ENCODE data around the gene SLC5A10.
"Not testable (repeated sequence)": the region's sequence is repeated elsewhere in the genome, so short reads cannot be mapped to it uniquely, and the experiment has no call there.

Gene SLC5A10

DNA sequence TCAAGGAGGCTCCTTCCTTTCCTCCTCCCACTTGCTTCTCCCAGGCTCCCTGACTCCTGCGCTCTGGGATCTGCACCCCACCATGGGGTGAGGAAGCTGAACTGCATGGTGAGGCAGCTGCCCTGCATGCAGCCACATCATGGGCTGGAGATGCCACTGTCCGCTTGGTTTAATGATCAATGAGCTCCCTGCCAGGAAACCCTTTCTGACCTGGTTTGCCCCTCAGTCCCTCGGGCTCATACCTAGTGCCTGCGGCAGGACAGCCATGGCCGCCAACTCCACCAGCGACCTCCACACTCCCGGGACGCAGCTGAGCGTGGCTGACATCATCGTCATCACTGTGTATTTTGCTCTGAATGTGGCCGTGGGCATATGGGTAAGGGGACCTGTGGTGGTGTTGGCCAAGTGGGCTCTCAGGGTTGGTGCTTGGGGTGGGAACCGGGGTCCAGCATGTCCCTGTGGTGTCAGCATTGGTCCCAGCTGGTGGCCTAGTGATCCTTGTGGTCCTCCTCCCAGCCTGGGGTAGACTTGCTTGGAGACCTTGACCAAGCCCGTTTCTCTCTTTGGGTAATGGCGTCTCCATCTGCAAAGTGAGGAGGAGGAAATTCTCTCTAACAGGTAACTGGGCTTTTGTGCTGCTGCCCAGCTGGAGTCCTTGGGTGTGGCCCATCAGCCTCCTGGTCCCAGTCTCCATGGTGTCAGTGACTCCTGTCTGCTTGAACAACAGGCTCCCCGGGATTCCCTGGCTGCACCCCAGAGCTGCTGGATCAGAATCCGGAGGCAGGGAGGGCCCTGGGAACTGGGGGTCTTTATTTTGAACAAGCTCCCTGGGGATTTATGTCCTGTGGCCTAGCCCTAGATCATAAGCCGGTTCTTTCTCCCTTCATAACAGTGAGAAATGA, at the start of gene SLC5A10:
Gene SLC5A10, plus strand, starts transcription at position 225 of the 902 bp plus-strand sequence. Its CDS starts 41 bp downstream, at position 266.
- in situ Hi-C loops (cut with MboI; ENCODE audit: low sequenced_read_pairs): no loop called here

GRCh38 chr17:18904482-18904881, 47.5 kb upstream of the SLC5A10 start:
- in situ Hi-C loops (cut with MboI; ENCODE audit: low sequenced_read_pairs): no loop called here

GRCh38 chr17:18905226-18905625, 46.7 kb upstream of the SLC5A10 start:
- in situ Hi-C loops (cut with MboI; ENCODE audit: low sequenced_read_pairs): no loop called here

DNA sequence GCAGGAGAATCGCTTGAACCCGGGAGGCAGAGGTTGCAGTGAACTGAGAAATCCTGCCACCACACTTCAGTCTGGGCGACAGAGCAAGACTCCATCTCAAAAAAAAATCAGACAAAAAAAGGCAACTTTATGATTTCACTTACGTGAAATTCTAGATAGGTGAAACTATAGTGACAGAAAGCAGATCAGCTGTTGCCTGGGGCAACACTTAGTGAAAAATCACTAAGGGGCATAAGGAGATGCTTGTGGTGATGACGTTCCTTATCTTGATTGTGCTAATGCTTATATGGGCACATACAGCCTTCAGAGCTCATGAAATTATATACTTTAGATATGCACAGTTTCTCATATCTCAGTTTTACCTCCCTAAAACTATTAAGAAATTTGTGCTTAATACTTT, 41.6 kb upstream of the SLC5A10 start:
- in situ Hi-C loops (cut with MboI; ENCODE audit: low sequenced_read_pairs): no loop called here

GRCh38 chr17:18910881-18911280, 41.1 kb upstream of the SLC5A10 start:
- in situ Hi-C loops (cut with MboI; ENCODE audit: low sequenced_read_pairs): no loop called here

GRCh38 chr17:18916816-18917500, 35.0 kb upstream of the SLC5A10 start:
- in situ Hi-C loops (cut with MboI; ENCODE audit: low sequenced_read_pairs): no loop called here

GRCh38 chr17:18917506-18918032, 34.4 kb upstream of the SLC5A10 start:
- in situ Hi-C loops (cut with MboI; ENCODE audit: low sequenced_read_pairs): no loop called here

DNA sequence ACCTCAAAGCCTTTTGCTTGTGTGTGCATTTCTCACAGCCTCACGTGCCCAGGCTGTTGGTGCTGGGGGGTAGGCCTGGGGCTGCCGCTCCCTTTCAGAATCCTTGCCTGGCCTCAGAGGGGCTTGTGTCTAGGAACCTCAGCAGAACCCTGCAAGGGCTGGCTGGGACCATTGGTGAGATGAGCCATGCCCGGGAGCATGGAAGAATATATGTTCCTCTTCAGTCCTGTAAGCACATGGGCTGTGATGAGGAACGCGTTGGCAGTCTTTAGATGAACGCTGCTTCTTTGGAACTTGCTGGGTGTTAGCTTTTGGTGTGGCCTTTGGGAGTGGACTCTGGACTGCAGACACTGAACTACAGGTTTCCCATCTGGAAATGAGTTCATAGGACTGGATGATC, 32.0 kb upstream of the SLC5A10 start:
- in situ Hi-C loops (cut with MboI; ENCODE audit: low sequenced_read_pairs): no loop called here

DNA sequence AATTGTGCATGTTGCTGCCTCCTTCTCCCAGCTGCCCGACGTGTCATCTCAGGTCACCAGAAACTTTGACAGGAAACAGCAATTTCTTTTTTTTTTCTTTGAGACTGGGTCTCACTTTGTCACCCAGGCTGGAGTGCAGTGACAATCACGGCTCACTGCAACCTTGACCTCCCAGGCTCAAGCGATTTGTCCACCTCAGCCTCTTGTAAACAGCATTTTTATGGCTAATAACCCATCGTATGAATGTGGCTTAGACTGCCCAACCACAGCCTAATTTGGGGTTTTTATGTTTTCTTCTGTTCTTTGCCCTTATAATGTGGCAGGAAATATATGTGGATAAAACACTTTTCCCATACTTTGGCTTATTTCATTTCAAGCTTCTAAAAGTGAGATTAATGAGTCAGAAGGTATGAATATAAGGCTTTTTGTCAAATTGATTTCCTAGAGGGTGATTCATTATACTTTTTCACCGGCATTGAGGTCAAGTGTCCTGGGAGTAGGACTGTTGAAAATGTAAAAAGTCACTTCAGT, 31.0 kb upstream of the SLC5A10 start:
- in situ Hi-C loops (cut with MboI; ENCODE audit: low sequenced_read_pairs): no loop called here

DNA sequence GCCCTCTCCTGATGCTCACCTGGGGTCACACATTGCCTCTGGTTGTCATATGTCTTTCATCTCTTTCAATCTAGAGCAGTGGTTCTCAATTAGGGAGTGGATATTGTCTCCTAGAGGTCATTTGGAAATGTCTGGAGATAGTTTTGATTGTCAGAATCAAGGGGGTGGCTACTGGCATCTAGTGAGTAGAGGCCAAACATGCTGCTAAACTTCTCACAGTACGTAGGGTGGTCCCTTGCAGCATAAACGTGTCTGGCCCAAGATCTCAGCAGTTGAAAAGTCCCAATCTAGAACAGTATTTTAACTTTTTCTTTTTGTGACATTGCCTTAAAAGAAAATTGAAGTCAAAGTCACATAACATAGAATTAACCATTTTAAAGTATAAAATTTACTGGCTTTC, 30.5 kb upstream of the SLC5A10 start:
- in situ Hi-C loops (cut with MboI; ENCODE audit: low sequenced_read_pairs): no loop called here

DNA sequence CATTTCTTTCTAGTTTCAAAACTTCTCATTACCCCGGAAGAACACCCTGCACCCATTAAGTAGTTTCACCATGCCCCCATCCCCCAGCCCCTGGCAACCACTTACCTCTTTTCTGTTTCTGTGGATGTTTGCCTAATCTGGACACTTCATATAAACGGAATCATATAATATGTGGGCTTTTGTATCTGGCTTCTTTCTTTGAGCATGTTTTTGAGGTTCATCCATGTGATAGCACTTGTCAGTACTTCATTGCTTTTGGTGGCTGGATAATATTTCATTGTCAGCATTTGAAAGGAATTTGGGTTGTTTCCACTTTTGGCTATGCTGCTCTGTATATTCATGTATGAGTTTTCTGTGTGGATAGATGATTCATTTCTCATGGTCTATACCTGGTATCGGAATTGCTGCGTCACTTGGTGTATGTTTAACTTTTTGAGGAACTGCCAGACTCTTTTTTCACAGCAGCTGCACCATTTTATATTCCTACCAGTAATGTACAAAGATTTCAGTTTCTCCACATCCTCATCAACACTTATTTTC, 30.0 kb upstream of the SLC5A10 start:
- in situ Hi-C loops (cut with MboI; ENCODE audit: low sequenced_read_pairs): no loop called here

DNA sequence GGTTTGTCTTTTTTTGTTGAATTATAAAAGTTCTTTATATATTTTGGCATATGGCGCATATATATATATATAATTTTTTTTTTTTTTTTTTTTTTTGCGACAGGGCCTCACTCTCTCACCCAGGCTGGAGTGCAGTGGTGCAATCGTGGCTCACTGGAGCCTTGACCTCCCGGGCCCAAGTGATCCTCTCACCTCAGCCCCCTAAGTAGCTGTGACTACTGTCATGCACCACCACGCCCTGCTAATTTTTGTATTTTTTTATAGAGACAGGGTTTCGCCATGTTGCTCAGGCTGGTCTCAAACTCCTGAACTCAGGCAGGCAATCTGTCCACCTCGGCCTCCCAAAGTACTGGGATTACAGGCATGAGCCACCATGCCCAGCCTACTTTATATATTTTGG, 29.4 kb upstream of the SLC5A10 start:
- in situ Hi-C loops (cut with MboI; ENCODE audit: low sequenced_read_pairs): not testable (repeated sequence)

DNA sequence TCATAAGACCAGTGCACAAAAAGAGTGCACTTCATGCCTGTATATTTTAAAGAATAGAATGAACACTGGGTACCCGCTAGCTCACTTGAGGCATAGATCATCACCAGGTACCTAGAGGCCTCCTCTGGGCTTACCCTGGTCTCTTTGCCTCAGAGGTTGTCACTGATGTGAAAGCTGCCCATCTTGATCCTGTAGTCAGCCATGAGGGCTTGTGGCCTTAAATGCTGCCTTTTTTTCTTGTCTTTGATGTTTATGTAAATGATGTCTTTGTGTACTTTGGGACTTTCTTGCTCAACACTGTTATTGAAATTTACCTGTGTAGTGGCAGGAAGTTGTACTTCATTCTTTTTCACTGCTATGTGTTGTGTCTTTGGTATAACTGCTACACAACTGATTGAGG, 26.8 kb upstream of the SLC5A10 start:
- in situ Hi-C loops (cut with MboI; ENCODE audit: low sequenced_read_pairs): no loop called here

GRCh38 chr17:18928628-18929125, 23.3 kb upstream of the SLC5A10 start:
- in situ Hi-C loops (cut with MboI; ENCODE audit: low sequenced_read_pairs): no loop called here

GRCh38 chr17:18932360-18933055, 19.5 kb upstream of the SLC5A10 start:
- in situ Hi-C loops (cut with MboI; ENCODE audit: low sequenced_read_pairs): no loop called here

DNA sequence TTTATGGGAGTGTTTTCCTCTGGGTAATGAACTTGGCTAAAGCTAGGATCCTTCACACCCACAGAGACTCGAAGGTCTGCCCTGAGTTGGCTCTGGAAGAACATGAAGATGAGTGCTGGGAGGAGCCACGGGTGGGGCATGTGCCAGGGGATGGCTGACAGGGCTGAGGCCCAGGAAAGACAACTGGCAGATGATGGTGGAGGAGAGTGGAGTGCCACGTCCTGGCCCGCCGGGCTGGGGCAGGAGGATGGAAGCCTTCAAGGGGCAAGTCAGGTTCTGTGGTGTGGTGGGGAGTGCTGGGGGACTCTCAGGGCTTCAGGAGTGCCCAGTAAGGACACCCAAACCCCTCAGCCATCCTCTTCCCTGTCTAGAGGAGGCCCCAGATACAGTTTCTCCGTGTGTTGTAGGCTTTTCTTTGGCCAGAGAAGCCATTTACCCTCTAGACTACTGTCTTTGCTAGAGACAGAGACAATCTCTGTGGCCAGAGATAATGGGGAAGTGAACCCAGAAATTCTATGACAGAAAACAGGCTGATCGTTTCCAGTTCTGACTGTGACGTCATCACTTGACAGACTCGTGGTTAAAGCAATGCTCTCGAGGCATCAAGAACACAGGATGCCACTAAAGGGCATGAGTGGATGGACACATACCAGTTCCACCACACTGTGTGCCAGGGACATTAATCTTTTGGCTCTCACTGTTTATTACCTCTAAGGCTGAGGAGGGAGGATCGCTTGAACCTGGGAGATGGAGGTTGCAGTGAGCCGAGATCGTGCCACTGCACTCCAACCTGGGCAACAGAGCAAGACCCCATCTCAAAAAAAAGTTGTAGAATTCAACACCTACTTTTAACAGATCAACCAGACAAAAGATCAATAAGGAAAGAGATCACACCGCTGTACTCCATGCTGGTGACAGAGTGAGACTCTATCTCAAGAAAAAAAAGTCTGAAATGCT, 18.6 kb upstream of the SLC5A10 start:
- in situ Hi-C loops (cut with MboI; ENCODE audit: low sequenced_read_pairs): no loop called here

DNA sequence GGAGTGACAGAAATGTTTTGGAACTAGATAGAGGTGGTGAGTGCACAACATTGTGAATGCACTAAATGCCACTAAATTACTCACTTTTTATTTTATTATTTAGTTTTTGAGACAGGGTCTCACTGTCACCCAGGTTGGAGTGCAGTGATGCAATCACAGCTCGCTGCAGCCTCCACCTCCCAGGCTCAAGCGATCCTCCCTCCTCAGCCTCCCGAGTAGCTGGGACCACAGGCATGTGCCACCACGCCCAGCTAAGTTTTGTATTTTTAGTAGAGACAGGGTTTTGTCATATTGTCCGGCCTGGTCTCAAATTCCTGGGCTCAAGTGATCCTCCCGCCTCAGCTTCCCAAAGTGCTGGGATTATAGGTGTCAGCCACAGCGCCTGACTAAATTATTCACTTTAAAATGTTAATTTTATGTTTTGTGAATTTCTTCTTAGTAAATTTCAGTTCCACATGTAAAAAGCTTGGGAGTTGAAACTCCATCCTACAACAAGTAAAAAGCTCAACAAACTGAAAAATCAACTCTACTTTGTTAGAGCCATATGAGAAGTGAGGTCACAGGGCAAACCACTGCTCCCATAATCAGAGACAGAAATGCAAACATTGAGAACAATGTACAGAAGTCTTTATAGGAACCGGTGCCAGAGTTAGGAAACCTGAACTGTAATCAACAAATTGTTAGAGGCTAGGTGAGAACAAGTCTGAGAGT, 13.8 kb upstream of the SLC5A10 start:
- in situ Hi-C loops (cut with MboI; ENCODE audit: low sequenced_read_pairs): no loop called here

DNA sequence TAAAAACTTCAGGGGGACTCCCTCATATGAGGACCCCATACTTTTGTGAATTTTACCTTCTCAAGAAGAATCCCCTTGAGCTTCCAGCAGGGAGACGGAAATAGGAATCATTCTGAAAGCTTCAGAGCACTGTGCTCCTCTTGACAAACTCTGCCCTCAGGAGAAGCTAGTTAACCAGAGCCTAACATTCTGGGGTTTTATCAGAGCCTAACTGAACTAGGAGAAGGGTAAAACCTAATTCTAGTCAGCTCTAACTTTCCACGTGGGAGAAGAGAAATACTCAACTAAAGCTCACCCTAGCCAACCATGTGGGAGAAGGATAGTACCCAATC, 13.3 kb upstream of the SLC5A10 start:
- in situ Hi-C loops (cut with MboI; ENCODE audit: low sequenced_read_pairs): no loop called here

DNA sequence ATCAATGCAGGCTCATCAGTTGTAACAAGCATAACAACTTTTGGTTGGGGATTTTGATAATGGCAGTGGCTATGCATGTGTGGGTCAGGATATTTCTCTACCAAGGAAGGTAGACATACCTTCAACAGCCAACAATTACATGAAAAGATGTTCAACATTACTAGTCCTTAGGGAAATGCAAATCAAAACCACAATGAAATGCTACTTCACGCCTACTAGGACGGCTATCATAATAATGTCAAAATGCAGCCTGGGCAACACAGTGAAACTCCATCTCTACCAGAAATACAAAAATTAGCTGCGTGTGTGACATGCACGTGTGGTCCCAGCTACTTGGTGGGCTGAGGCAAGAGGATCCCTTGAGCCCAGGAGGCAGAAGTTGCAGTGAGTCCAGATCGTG, 7.3 kb upstream of the SLC5A10 start:
- in situ Hi-C loops (cut with MboI; ENCODE audit: low sequenced_read_pairs): no loop called here
